H9 (cell line): ENCODE results near the gene KRTAP10-5. TPM values are rescaled to one million over a fixed set of nuclear protein-coding genes. Genes with fewer than 3 reads are reported as not detected.

Experiments used
- DNase-seq: peaks from one replicate; pipeline ENCODE4 v3.0.0-alpha.2; 2017
- H2AFZ ChIP-seq: one replicate; pipeline ENCODE4 v1.6.1; 2013; ENCODE audit warnings: mild to moderate bottlenecking, low read length, control low read depth, moderate library complexity
- H2AK5ac ChIP-seq: 2 replicates; pipeline ENCODE4 v1.6.1; 2013; ENCODE audit warnings: low read length, control low read depth, mixed read lengths; ENCODE audit not compliant: insufficient read length
- H2BK120ac ChIP-seq: one replicate; pipeline ENCODE4 v1.6.1; 2013; ENCODE audit warnings: low read depth, mild to moderate bottlenecking, low read length, control low read depth, inconsistent platforms; ENCODE audit not compliant: poor library complexity, severe bottlenecking
- H2BK12ac ChIP-seq: 2 replicates; pipeline ENCODE4 v1.6.1; 2013; ENCODE audit warnings: low read length, control low read depth, mixed read lengths, low read depth; ENCODE audit not compliant: insufficient read length
- H2BK15ac ChIP-seq: 2 replicates; pipeline ENCODE4 v1.6.1; 2013; ENCODE audit warnings: low read depth, low read length, control low read depth
- H2BK20ac ChIP-seq: one replicate; pipeline ENCODE4 v1.6.1; 2013; ENCODE audit warnings: low read depth, mild to moderate bottlenecking, low read length, control low read depth, inconsistent platforms; ENCODE audit not compliant: poor library complexity, severe bottlenecking
- H2BK5ac ChIP-seq: 2 replicates; pipeline ENCODE4 v1.6.1; 2013; ENCODE audit warnings: low read length, control low read depth, mixed read lengths; ENCODE audit not compliant: insufficient read length
- H3K14ac ChIP-seq: 2 replicates; pipeline ENCODE4 v1.6.1; 2013; ENCODE audit warnings: low read length, control low read depth; ENCODE audit not compliant: insufficient read depth
- H3K18ac ChIP-seq: 2 replicates; pipeline ENCODE4 v1.6.1; 2013; ENCODE audit warnings: low read depth, mild to moderate bottlenecking, mixed read lengths, low read length, control low read depth; ENCODE audit not compliant: insufficient read length
- H3K23ac ChIP-seq: 2 replicates; pipeline ENCODE4 v1.6.1; 2013; ENCODE audit warnings: low read length, control low read depth, mixed read lengths, low read depth; ENCODE audit not compliant: insufficient read length
- H3K23me2 ChIP-seq: 2 replicates; pipeline ENCODE4 v1.6.1; 2013; ENCODE audit warnings: low read depth, mild to moderate bottlenecking, mixed read lengths, low read length, control low read depth; ENCODE audit not compliant: insufficient read length, poor library complexity, severe bottlenecking
- H3K27ac ChIP-seq: 2 replicates; pipeline ENCODE4 v1.5.1; 2013; ENCODE audit warnings: low read length, control low read depth, mixed read lengths, low read depth; ENCODE audit not compliant: insufficient read length
- H3K27me3 ChIP-seq: 2 replicates; pipeline ENCODE4 v1.6.1; 2013; ENCODE audit warnings: low read length, control low read depth, inconsistent platforms; ENCODE audit not compliant: insufficient read depth
- H3K4ac ChIP-seq: 2 replicates; pipeline ENCODE4 v1.6.1; 2013; ENCODE audit warnings: low read depth, mild to moderate bottlenecking, control low read depth, inconsistent platforms, low read length, moderate library complexity
- H3K4me1 ChIP-seq: 2 replicates; pipeline ENCODE4 v1.6.1; 2013; ENCODE audit warnings: low read length, control low read depth, inconsistent platforms; ENCODE audit not compliant: insufficient read depth
- H3K4me2 ChIP-seq: 2 replicates; pipeline ENCODE4 v1.6.1; 2013; ENCODE audit warnings: low read length, control low read depth, mixed read lengths; ENCODE audit not compliant: insufficient read length, insufficient read depth
- H3K56ac ChIP-seq: 2 replicates; pipeline ENCODE4 v1.6.1; 2013; ENCODE audit warnings: low read depth, mild to moderate bottlenecking, mixed read lengths, low read length, control low read depth; ENCODE audit not compliant: insufficient read length
- H3K79me1 ChIP-seq: 2 replicates; pipeline ENCODE4 v1.6.1; 2013; ENCODE audit warnings: low read depth, mild to moderate bottlenecking, moderate library complexity, low read length, control low read depth, inconsistent platforms; ENCODE audit not compliant: insufficient read depth, poor library complexity, severe bottlenecking
- H3K79me2 ChIP-seq: 2 replicates; pipeline ENCODE4 v1.6.1; 2013; ENCODE audit warnings: low read length, control low read depth, inconsistent platforms; ENCODE audit not compliant: insufficient read depth
- H3K9ac ChIP-seq: 2 replicates; pipeline ENCODE4 v1.6.1; 2013; ENCODE audit warnings: low read length, control low read depth, mixed read lengths; ENCODE audit not compliant: insufficient read length; ENCODE audit errors: extremely low read depth
- H3K9me3 ChIP-seq: one replicate; pipeline ENCODE4 v1.6.1; 2013; ENCODE audit warnings: low read depth, low read length, inconsistent platforms; ENCODE audit not compliant: control insufficient read depth
- H3T11ph ChIP-seq: one replicate; pipeline ENCODE4 v1.6.1; 2013; ENCODE audit warnings: mild to moderate bottlenecking, low read length, control low read depth, inconsistent platforms
- H4K20me1 ChIP-seq: one replicate; pipeline ENCODE4 v1.6.1; 2013; ENCODE audit not compliant: control insufficient read depth, insufficient read length, insufficient read depth
- H4K5ac ChIP-seq: 2 replicates; pipeline ENCODE4 v1.6.1; 2013; ENCODE audit warnings: low read depth, mild to moderate bottlenecking, mixed read lengths, low read length, control low read depth; ENCODE audit not compliant: insufficient read length
- H4K8ac ChIP-seq: replicated peaks from 2 replicates; pipeline ENCODE4 v1.6.1; 2013; ENCODE audit warnings: low read length, control low read depth, mixed read lengths, low read depth; ENCODE audit not compliant: insufficient read length
- H4K91ac ChIP-seq: 2 replicates; pipeline ENCODE4 v1.6.1; 2013; ENCODE audit warnings: low read depth, mild to moderate bottlenecking, moderate library complexity, mixed read lengths, low read length, control low read depth; ENCODE audit not compliant: insufficient read length
- H3K27ac Mint-ChIP-seq, 3 experiments: 2 replicates in 2 of 3; 3 replicates in 1 of 3; pipeline ENCODE4 v1.8.0; 2020 to 2021; ENCODE audit warnings: mixed read lengths in 3 of 3, mild to moderate bottlenecking in 1 of 3, moderate library complexity in 1 of 3
- H3K27me3 Mint-ChIP-seq: 2 replicates; pipeline ENCODE4 v1.8.0; 2021; ENCODE audit warnings: low read depth, mild to moderate bottlenecking, moderate library complexity, mixed read lengths
- H3K36me3 Mint-ChIP-seq, 3 experiments: 2 replicates in 2 of 3; 3 replicates in 1 of 3; pipeline ENCODE4 v1.8.0; 2020 to 2021; ENCODE audit warnings: low read depth in 3 of 3, mixed read lengths in 3 of 3; ENCODE audit not compliant: insufficient read depth in 1 of 3
- H3K4me1 Mint-ChIP-seq, 2 experiments: 2 replicates each; pipeline ENCODE4 v1.8.0; 2020; ENCODE audit warnings: mixed read lengths in 2 of 2
- H3K4me3 Mint-ChIP-seq, 2 experiments: 2 replicates in 1 of 2; 3 replicates in 1 of 2; pipeline ENCODE4 v1.8.0; 2020 to 2021; ENCODE audit warnings: mild to moderate bottlenecking in 2 of 2, mixed read lengths in 2 of 2, moderate library complexity in 1 of 2
- H3K9me3 Mint-ChIP-seq, 2 experiments: 2 replicates in 1 of 2; 3 replicates in 1 of 2; pipeline ENCODE4 v1.8.0; 2020; ENCODE audit warnings: mild to moderate bottlenecking in 2 of 2, mixed read lengths in 2 of 2, moderate library complexity in 1 of 2
- CTCF ChIP-seq: fragments of 200-600 bp; sonication (generic); conservative IDR thresholded peaks from 3 replicates; pipeline ENCODE4 v1.8.0; 2021; ENCODE audit warnings: antibody characterized with exemption, mild to moderate bottlenecking
- WGBS: extraction: QIAGEN DNeasy Blood & Tissue Kit; methylation state at CpG from one replicate; pipeline ENCODE4 v1.1.7; 2013; ENCODE audit warnings: missing lambda C conversion rate, low lambda C conversion rate, mixed read lengths; ENCODE audit not compliant: insufficient read length; ENCODE audit errors: extremely low coverage; 5-methylcytosine and 5-hydroxymethylcytosine counted together
- total RNA-seq: library from RNA; stranded (reverse); gene quantifications from 2 replicates; pipeline ENCODE4 v1.2.1, GENCODE V29; 2021

KRTAP10-5 gene
- total RNA-seq, 1 experiment from 2014 or later = not detected

- Histone ChIP-seq H2BK15ac (no peak overlapping the region), H3K56ac (no peak overlapping the region), H3K27ac (no peak overlapping the region), H3K9ac (no peak overlapping the region), H3K18ac (no peak overlapping the region), H3K9me3 (no peaks in the 10 kb centered on the region), H3K4ac (no peak overlapping the region), H2AFZ (no peak overlapping the region), H3K79me1 (no peaks in the 10 kb centered on the region), H4K8ac (no peak overlapping the region), H2BK120ac (no peak overlapping the region), H3K4me2 (no peak overlapping the region), H2BK20ac (no peak overlapping the region), H3K27me3 (no peaks in the 10 kb centered on the region), H4K5ac (no peak overlapping the region), H4K91ac (no peak overlapping the region), H3K23me2 (no peaks in the 10 kb centered on the region), H3K23ac (no peak overlapping the region), H3K79me2 (no peaks in the 10 kb centered on the region), H2AK5ac (no peak overlapping the region), H3K4me1 (no peaks in the 10 kb centered on the region), H2BK5ac (no peak overlapping the region), H4K20me1 (no peaks in the 10 kb centered on the region), H2BK12ac (no peak overlapping the region), H3T11ph (no peak overlapping the region), H3K14ac (no peak overlapping the region)
- H3K9me3 Mint-ChIP-seq = no peaks in the 10 kb centered on the region; a peak in 2 of 5 replicates
- no peak for TF ChIP-seq CTCF
- DNase-seq = peak; percentile 28
- H3K4me3 Mint-ChIP-seq = no peak overlapping the region
- peaks cover 8% of the 10 kb centered on the region for H3K27me3 Mint-ChIP-seq
- H3K36me3 Mint-ChIP-seq = peaks cover 0 to 4% (median 0%) of the 10 kb centered on the region in 3 experiments; a peak in 1 of 7 replicates
- WGBS = no CpG with 5 or more reads among the region's 8 CpGs
- peak overlapping the region in 2 of 3 experiments; percentile 55 to 90; a peak in 5 of 7 replicates for H3K27ac Mint-ChIP-seq
- peaks cover 37 to 44% of the 10 kb centered on the region in 2 experiments for H3K4me1 Mint-ChIP-seq
Measured at GRCh38 chr21:44599264-44600029, 19.0 kb upstream of the KRTAP10-5 start.
